ENCODE measurements around the gene THEMIS. TPM values are rescaled to one million over a fixed set of nuclear protein-coding genes. Genes with fewer than 3 reads are reported as not detected.

Gene THEMIS
- total RNA-seq, 4 donors from 2014 or later: 0.79 to 5.7 (median 1.2) TPM

DNA sequence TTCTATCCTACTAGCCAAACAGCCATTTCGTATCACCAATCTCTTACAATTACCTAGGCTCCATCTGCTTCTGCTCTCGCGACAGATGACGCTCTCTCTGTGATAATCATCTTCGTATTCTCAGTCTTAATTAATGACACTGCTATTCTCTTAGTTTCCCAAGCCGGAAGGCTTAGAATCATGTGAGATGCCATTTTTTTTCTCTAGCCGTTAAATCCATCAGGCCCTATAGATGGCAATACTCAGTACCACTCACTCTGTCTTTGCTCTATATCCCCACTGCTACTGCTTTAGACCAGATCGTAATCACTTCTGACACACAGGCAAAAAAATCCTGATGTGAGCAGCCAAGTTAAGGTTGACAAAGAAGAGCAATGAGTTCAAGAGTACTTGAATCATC, 2.1 kb upstream of the THEMIS start:
- no peaks in the 10 kb centered on the region for H3K4me1 ChIP-seq
- TF ChIP-seq, protein P1, sequence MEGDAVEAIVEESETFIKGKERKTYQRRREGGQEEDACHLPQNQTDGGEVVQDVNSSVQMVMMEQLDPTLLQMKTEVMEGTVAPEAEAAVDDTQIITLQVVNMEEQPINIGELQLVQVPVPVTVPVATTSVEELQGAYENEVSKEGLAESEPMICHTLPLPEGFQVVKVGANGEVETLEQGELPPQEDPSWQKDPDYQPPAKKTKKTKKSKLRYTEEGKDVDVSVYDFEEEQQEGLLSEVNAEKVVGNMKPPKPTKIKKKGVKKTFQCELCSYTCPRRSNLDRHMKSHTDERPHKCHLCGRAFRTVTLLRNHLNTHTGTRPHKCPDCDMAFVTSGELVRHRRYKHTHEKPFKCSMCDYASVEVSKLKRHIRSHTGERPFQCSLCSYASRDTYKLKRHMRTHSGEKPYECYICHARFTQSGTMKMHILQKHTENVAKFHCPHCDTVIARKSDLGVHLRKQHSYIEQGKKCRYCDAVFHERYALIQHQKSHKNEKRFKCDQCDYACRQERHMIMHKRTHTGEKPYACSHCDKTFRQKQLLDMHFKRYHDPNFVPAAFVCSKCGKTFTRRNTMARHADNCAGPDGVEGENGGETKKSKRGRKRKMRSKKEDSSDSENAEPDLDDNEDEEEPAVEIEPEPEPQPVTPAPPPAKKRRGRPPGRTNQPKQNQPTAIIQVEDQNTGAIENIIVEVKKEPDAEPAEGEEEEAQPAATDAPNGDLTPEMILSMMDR (IDR thresholded peaks at IDR 0.05): no peak
- no peak for TF ChIP-seq POLR2A (IDR thresholded peaks at IDR 0.05)
- no peaks in the 10 kb centered on the region for H3K36me3 ChIP-seq
- no peak overlapping the region for H3K27ac ChIP-seq
- WGBS, 2 donors: 92% methylated on average over 8 of the region's 8 CpGs
- no peaks in the 10 kb centered on the region for H3K9me3 ChIP-seq
- H3K4me3 ChIP-seq: no peak overlapping the region
- intact Hi-C loops (cut with DNase I): no loop called here
- DNase-seq: no peak
- no peaks in the 10 kb centered on the region for H3K27me3 ChIP-seq

DNA sequence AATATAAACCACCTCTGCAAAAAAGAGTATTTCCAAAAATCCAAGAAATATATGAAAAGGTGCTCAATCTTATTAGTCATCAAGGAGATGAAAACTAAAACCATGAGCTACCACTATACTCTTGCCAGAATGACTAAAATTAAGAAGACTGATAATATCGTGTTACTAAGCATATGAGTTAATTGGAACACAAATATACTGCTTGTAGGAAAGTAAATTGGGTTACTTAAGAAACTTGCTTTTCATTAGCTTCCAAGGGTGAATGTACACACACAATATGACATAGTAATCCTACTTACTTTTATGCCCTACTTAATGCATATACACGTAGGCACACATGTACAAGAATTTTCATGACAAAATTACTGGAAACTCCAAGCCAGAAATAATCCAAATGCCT, 3.4 kb downstream of the THEMIS start:
- no peak for DNase-seq
- TF ChIP-seq, protein P1 (IDR thresholded peaks at IDR 0.05): no peak
- no peak for TF ChIP-seq POLR2A (IDR thresholded peaks at IDR 0.05)
- no peaks in the 10 kb centered on the region for H3K9me3 ChIP-seq
- no peak overlapping the region for H3K27ac ChIP-seq
- WGBS, 2 donors: 38 to 48% methylated on average over 2 of the region's 2 CpGs
- no peaks in the 10 kb centered on the region for H3K27me3 ChIP-seq
- H3K4me3 ChIP-seq: no peak overlapping the region
- intact Hi-C loops (cut with DNase I): no loop called here
- no peaks in the 10 kb centered on the region for H3K36me3 ChIP-seq
- H3K4me1 ChIP-seq: no peaks in the 10 kb centered on the region

DNA sequence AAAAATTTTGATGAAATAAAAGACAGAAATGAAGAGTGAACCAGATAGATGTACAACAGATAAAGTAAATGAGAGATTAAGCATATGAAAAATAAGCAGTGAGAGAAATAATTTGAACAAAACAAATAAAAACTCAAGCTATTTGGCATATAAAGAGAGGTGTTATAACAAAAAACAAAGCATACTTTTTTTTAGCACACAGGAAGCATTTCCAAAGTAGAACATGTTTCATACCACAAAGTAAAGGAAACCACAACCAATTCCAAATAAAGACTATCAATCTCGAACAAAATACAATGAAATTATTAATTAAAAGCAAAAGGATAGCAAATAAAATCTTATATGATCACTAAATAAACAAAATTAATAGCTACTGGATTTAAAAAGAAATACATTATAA, 6.8 kb downstream of the THEMIS start:
- WGBS, 2 donors: 37 to 48% methylated on average over 1 of the region's 1 CpG

DNA sequence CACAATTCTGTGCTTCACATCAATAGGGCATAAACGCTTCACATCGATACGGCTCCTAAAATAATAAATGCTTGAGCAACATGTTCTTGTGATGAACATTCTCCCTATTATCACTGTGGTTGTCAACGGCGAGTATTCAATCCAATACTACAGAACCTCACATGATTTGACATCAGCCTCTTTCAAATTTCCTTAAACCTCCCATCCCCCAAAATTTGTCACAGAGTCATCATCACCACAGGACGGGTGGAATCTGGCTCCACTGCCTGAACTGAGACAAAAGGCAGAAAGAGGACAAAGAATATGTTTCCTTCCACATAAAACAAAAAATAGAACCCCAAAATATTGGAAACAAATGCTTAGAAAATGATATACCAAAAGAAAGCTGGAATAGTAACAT, 7.3 kb downstream of the THEMIS start:
- H3K4me3 ChIP-seq: no peak overlapping the region
- H3K36me3 ChIP-seq: no peaks in the 10 kb centered on the region
- no peaks in the 10 kb centered on the region for H3K9me3 ChIP-seq
- TF ChIP-seq POLR2A (IDR thresholded peaks at IDR 0.05): no peak
- TF ChIP-seq, protein P1 (IDR thresholded peaks at IDR 0.05): no peak
- no peaks in the 10 kb centered on the region for H3K4me1 ChIP-seq
- whole genome bisulfite sequencing, 2 donors: 76 to 81% methylated on average over 6 of the region's 6 CpGs
- DNase-seq: no peak
- intact Hi-C loops (cut with DNase I): no loop called here
- no peak overlapping the region for H3K27ac ChIP-seq
- H3K27me3 ChIP-seq: no peaks in the 10 kb centered on the region

More for the DNA sequence above, 6.8 kb downstream of the THEMIS start:
- TF ChIP-seq, protein P1 (IDR thresholded peaks at IDR 0.05): no peak
- no peak for TF ChIP-seq POLR2A (IDR thresholded peaks at IDR 0.05)
- H3K27ac ChIP-seq: no peak overlapping the region
- no peaks in the 10 kb centered on the region for H3K27me3 ChIP-seq
- H3K36me3 ChIP-seq: no peaks in the 10 kb centered on the region
- intact Hi-C loops (cut with DNase I): no loop called here
- no peak overlapping the region for H3K4me3 ChIP-seq
- no peaks in the 10 kb centered on the region for H3K4me1 ChIP-seq
- no peaks in the 10 kb centered on the region for H3K9me3 ChIP-seq
- DNase-seq: no peak

DNA sequence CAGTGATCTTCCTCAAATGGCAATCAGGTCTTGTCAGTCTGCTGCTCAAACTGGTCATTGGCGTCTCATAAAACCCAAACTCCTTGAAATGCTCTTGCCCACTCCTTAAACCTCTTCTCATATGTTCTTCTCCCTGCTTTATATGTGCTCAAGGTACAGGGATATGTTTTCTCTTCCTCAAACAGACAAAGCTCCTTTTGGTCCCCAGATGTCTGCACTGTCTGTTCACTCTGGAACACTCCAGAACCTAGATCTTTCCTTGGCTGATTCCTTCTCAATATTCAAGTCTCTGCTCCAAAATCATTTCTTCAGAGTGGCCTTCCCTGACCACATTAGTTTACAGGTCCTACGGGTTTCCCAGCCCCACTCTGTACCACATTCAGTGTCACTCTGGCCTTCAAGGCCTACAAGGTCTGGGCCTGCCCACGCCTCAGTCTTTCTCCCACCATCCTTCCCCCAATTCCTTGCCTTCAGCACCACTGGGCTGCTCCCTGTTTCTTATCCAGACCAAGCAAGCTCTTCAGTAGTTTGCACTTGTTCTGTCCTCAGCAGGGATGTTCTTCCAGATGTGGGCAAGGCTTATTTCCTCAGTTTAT, 9.0 kb downstream of the THEMIS start:
- intact Hi-C loops (cut with DNase I): no loop called here

More for the DNA sequence above, 9.0 kb downstream of the THEMIS start:
- WGBS, 2 donors: 88 to 89% methylated on average over 3 of the region's 3 CpGs
- Histone ChIP-seq H3K27me3 (no peaks in the 10 kb centered on the region), H3K4me3 (no peak overlapping the region), H3K27ac (no peak overlapping the region), H3K36me3 (no peaks in the 10 kb centered on the region), H3K4me1 (no peaks in the 10 kb centered on the region), H3K9me3 (no peaks in the 10 kb centered on the region)
- TF ChIP-seq, protein P1 (IDR thresholded peaks at IDR 0.05): no peak
- TF ChIP-seq POLR2A (IDR thresholded peaks at IDR 0.05): no peak
- DNase-seq: no peak

Data from esophagus squamous epithelium (tissue), 5 donors.